Body of pancreas (tissue), 4 donors: ENCODE data around the gene SF3B5. TPM values are rescaled to one million over a fixed set of nuclear protein-coding genes. Genes with fewer than 3 reads are reported as not detected.

Experiments used
- ATAC-seq: fragments of 150-250 bp; one replicate; pipeline ENCODE4 v1.9.1; 2016
- DNase-seq, 4 donors: peaks; one replicate each; pipeline ENCODE4 v3.0.0-alpha.2; 2019
- H3K27ac ChIP-seq, 4 donors: fragments of 200-600 bp; sonication (generic); 1 replicate in 3 of 4; 2 replicates in 1 of 4; pipeline versions ENCODE4 v1.5.1 to v1.6.1; 2016 to 2019; ENCODE audit warnings: mild to moderate bottlenecking in 1 of 4, mixed read lengths in 1 of 4, moderate library complexity in 1 of 4
- H3K27me3 ChIP-seq, 2 donors: fragments of 200-600 bp; sonication (generic); one replicate each; pipeline ENCODE4 v1.6.0; 2016; ENCODE audit warnings: mild to moderate bottlenecking in 1 of 2
- H3K36me3 ChIP-seq, 2 donors: fragments of 200-600 bp; sonication (generic); replicated peaks in 1 of 2; 2 replicates each; pipeline ENCODE4 v1.5.1; 2016; ENCODE audit warnings: low read depth in 2 of 2; ENCODE audit not compliant: insufficient read depth in 1 of 2
- H3K4me1 ChIP-seq: fragments of 200-600 bp; sonication (generic); one replicate; pipeline ENCODE4 v1.6.0; 2016
- H3K4me3 ChIP-seq, 2 donors: fragments of 200-600 bp; sonication (generic); 1 replicate in 1 of 2; 2 replicates in 1 of 2; pipeline ENCODE4 v1.5.1; 2016 to 2019
- H3K9me3 ChIP-seq, 3 donors: fragments of 200-600 bp; sonication (generic); 1 replicate in 2 of 3; 2 replicates in 1 of 3; pipeline ENCODE4 v1.5.1; 2016
- CTCF ChIP-seq, 7 experiments: fragments of 450-650 bp in 4 of 7; fragments of 200-600 bp in 3 of 7; sonication (generic) in 3 of 7; IDR thresholded peaks; one replicate each; pipeline ENCODE4 v1.5.1; 2016 to 2019; ENCODE audit warnings: antibody characterized with exemption in 7 of 7
- POLR2A ChIP-seq, 3 donors: fragments of 450-650 bp; IDR thresholded peaks; one replicate each; pipeline ENCODE4 v1.6.1; 2016; ENCODE audit warnings: antibody characterized with exemption in 3 of 3, mild to moderate bottlenecking in 2 of 3
- WGBS, 2 donors: methylation state at CpG; one replicate each; pipeline ENCODE4 v1.1.5; 2017; 5-methylcytosine and 5-hydroxymethylcytosine counted together
- intact Hi-C: fragments of 100-400 bp; cut with DNase I; formaldehyde crosslinking; loops from one replicate; pipeline ENCODE4 v1.15.1; 2023
- total RNA-seq, 2 donors: library from RNA; depleted of rRNA; stranded (reverse); fragments of >200 nt; gene quantifications; one replicate each; pipeline ENCODE4 v1.1.0, GENCODE V29; 2016

The SF3B5 gene
- total RNA-seq, 2 donors from 2014 or later, result 45.7 to 103 TPM

- Histone ChIP-seq H3K27me3 (no peaks in the 10 kb centered on the region), H3K4me3 (no peak overlapping the region), H3K36me3 (no peaks in the 10 kb centered on the region), H3K9me3 (no peaks in the 10 kb centered on the region), H3K4me1 (no peaks in the 10 kb centered on the region), H3K27ac (no peak overlapping the region)
- ATAC-seq, result no peak
- 70 to 84% methylated on average over 3 of the region's 3 CpGs for WGBS, 2 donors
- no peak for DNase-seq
- TF ChIP-seq POLR2A (IDR thresholded peaks at IDR 0.05) (no peak), CTCF (IDR thresholded peaks at IDR 0.05) (no peak)
- intact Hi-C loops, result loop anchor here (10.0 kb wide), 1 partner anchor 90 kb away; no protein-coding TSS in a partner anchor
Observed at GRCh38 chr6:144115219-144115618, 19.8 kb upstream of the SF3B5 start.

GRCh38 chr6:144113366-144113765 is 18.0 kb upstream of the SF3B5 start:
- H3K27ac ChIP-seq, result no peak overlapping the region
- H3K36me3 ChIP-seq, result no peaks in the 10 kb centered on the region
- no peak for TF ChIP-seq CTCF (IDR thresholded peaks at IDR 0.05)
- TF ChIP-seq POLR2A (IDR thresholded peaks at IDR 0.05), result no peak
- H3K4me3 ChIP-seq, result no peak overlapping the region
- DNase-seq, result no peak
- 82 to 84% methylated on average over 6 of the region's 6 CpGs for WGBS, 2 donors
- no peaks in the 10 kb centered on the region for H3K9me3 ChIP-seq
- H3K4me1 ChIP-seq, result no peaks in the 10 kb centered on the region
- no peak for ATAC-seq
- no peaks in the 10 kb centered on the region for H3K27me3 ChIP-seq
- intact Hi-C loops, result loop anchor here (10.0 kb wide), 1 partner anchor 91 kb away; no protein-coding TSS in a partner anchor

GRCh38 chr6:144110210-144110609 is 14.8 kb upstream of the SF3B5 start:
- no peak for TF ChIP-seq POLR2A (IDR thresholded peaks at IDR 0.05)
- TF ChIP-seq CTCF (IDR thresholded peaks at IDR 0.05), result no peak
- Histone ChIP-seq H3K27ac (no peak overlapping the region), H3K36me3 (no peaks in the 10 kb centered on the region), H3K4me1 (no peaks in the 10 kb centered on the region), H3K9me3 (no peaks in the 10 kb centered on the region), H3K4me3 (no peak overlapping the region), H3K27me3 (no peaks in the 10 kb centered on the region)
- intact Hi-C loops, result loop anchor here (10.0 kb wide), 1 partner anchor 95 kb away; no protein-coding TSS in a partner anchor
- ATAC-seq (no peak), DNase-seq (no peak)
- WGBS, 2 donors, result 80 to 88% methylated on average over 5 of the region's 5 CpGs

GRCh38 chr6:144106206-144106605 is 10.8 kb upstream of the SF3B5 start:
- Histone ChIP-seq H3K36me3 (no peaks in the 10 kb centered on the region), H3K4me1 (no peaks in the 10 kb centered on the region), H3K4me3 (no peak overlapping the region), H3K27ac (no peak overlapping the region), H3K9me3 (no peaks in the 10 kb centered on the region), H3K27me3 (no peaks in the 10 kb centered on the region)
- TF ChIP-seq CTCF (IDR thresholded peaks at IDR 0.05), result no peak
- no peak for TF ChIP-seq POLR2A (IDR thresholded peaks at IDR 0.05)
- no peak for ATAC-seq
- no peak for DNase-seq
- 76 to 84% methylated on average over 1 of the region's 1 CpG for WGBS, 2 donors
- intact Hi-C loops, result no loop called here

DNA sequence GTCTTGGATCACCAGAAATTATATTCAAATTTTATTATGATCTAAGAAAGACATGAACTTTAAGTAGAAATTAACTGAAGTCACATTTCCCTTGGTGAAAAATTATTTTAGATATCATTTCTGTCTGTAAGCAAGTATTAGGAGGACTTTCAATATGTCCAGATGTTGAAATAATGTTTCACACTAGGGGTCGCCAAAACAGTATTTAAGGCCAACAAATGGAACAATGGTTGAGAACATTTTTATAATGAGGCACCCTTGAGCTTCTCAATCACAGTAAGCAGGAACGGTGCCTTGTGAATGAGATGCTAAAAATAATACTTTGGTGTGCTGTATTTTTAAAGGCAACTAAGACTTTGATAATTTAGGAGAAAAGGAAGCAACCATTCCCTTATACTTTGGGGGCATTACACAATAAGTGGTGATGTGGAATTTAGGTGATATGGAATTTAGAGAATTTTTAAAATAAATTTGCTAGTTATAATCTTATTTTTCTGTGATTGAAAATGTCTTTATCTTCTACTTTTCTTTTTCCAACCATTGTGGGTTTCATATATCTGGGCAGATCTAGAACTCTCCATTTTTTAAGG is 9.6 kb upstream of the SF3B5 start:
- Histone ChIP-seq H3K4me3 (no peak overlapping the region), H3K36me3 (no peaks in the 10 kb centered on the region), H3K4me1 (no peaks in the 10 kb centered on the region), H3K27me3 (no peaks in the 10 kb centered on the region), H3K27ac (no peak overlapping the region), H3K9me3 (no peaks in the 10 kb centered on the region)
- TF ChIP-seq CTCF (IDR thresholded peaks at IDR 0.05) (peak; percentile 25 to 81 (median 75)), POLR2A (IDR thresholded peaks at IDR 0.05) (no peak)
- WGBS, 2 donors, result 0% methylated on average over 2 of the region's 2 CpGs
- DNase-seq (peak in 3 of 4 donors; percentile 14 to 64 (median 27)), ATAC-seq (peak; percentile 80)
- intact Hi-C loops, result loop anchor here (5.0 kb wide), 1 partner anchor 372 kb away; no protein-coding TSS in a partner anchor
